Measurements from ENCODE around the gene RFX4.

The RFX4 gene

GRCh38 chr12:106729611-106730010 lies 146.8 kb downstream of the RFX4 start:
- no peak for TF ChIP-seq EZH2 (IDR thresholded peaks at IDR 0.05; ENCODE audit: borderline replicate concordance, low read depth, low read length, severe bottlenecking)
- no peak for TF ChIP-seq CTCF (IDR thresholded peaks at IDR 0.05; ENCODE audit: borderline replicate concordance, extremely low read depth, low read length, poor library complexity, severe bottlenecking)
- no peak overlapping the region for H3K4me3 ChIP-seq (ENCODE audit: low read depth in 1 of 2, low read length in 2 of 2)
- no peak overlapping the region for H3K27ac ChIP-seq (ENCODE audit: low read length)
- H3K4me2 ChIP-seq (ENCODE audit: insufficient read depth, low read length) = no peak overlapping the region
- H3K36me3 ChIP-seq (ENCODE audit: insufficient read depth, low read length) = no peaks in the 10 kb centered on the region
- no peak overlapping the region for H2AFZ ChIP-seq (ENCODE audit: low read depth, low read length)
- DNase-seq (no peak), ATAC-seq (ENCODE audit: insufficient read depth, low read depth) (no peak)
- no peaks in the 10 kb centered on the region for H3K79me2 ChIP-seq (ENCODE audit: insufficient read depth, low read length)
- no peaks in the 10 kb centered on the region for H3K4me1 ChIP-seq (ENCODE audit: insufficient read depth, low read length)
- no peaks in the 10 kb centered on the region for H3K27me3 ChIP-seq (ENCODE audit: insufficient read depth, low read length, poor library complexity)
- H3K9me3 ChIP-seq (ENCODE audit: insufficient read depth, low read length, severe bottlenecking) = no peaks in the 10 kb centered on the region
- H4K20me1 ChIP-seq (ENCODE audit: insufficient read depth, low read length) = no peaks in the 10 kb centered on the region
- H3K9ac ChIP-seq (ENCODE audit: low read depth, low read length) = no peak overlapping the region

- Histone ChIP-seq H3K27ac (ENCODE audit: low read length) (no peak overlapping the region), H3K9me3 (ENCODE audit: insufficient read depth, low read length, severe bottlenecking) (no peaks in the 10 kb centered on the region), H3K4me2 (ENCODE audit: insufficient read depth, low read length) (no peak overlapping the region), H4K20me1 (ENCODE audit: insufficient read depth, low read length) (no peaks in the 10 kb centered on the region), H3K27me3 (ENCODE audit: insufficient read depth, low read length, poor library complexity) (no peaks in the 10 kb centered on the region), H3K9ac (ENCODE audit: low read depth, low read length) (no peak overlapping the region), H3K36me3 (ENCODE audit: insufficient read depth, low read length) (no peaks in the 10 kb centered on the region), H2AFZ (ENCODE audit: low read depth, low read length) (no peak overlapping the region), H3K4me3 (ENCODE audit: low read depth in 1 of 2, low read length in 2 of 2) (no peak overlapping the region), H3K4me1 (ENCODE audit: insufficient read depth, low read length) (no peaks in the 10 kb centered on the region), H3K79me2 (ENCODE audit: insufficient read depth, low read length) (no peaks in the 10 kb centered on the region)
- ATAC-seq (ENCODE audit: insufficient read depth, low read depth) = no peak
- DNase-seq = no peak
- TF ChIP-seq EZH2 (IDR thresholded peaks at IDR 0.05; ENCODE audit: borderline replicate concordance, low read depth, low read length, severe bottlenecking) (no peak), CTCF (IDR thresholded peaks at IDR 0.05; ENCODE audit: borderline replicate concordance, extremely low read depth, low read length, poor library complexity, severe bottlenecking) (no peak)
Observed at GRCh38 chr12:106732890-106733289, 150.1 kb downstream of the RFX4 start.

GRCh38 chr12:106733660-106734059 lies 150.9 kb downstream of the RFX4 start:
- Histone ChIP-seq H3K4me1 (ENCODE audit: insufficient read depth, low read length) (no peaks in the 10 kb centered on the region), H3K9me3 (ENCODE audit: insufficient read depth, low read length, severe bottlenecking) (no peaks in the 10 kb centered on the region), H3K36me3 (ENCODE audit: insufficient read depth, low read length) (no peaks in the 10 kb centered on the region), H3K4me2 (ENCODE audit: insufficient read depth, low read length) (no peak overlapping the region), H2AFZ (ENCODE audit: low read depth, low read length) (no peak overlapping the region), H3K27ac (ENCODE audit: low read length) (no peak overlapping the region), H3K9ac (ENCODE audit: low read depth, low read length) (no peak overlapping the region), H3K27me3 (ENCODE audit: insufficient read depth, low read length, poor library complexity) (no peaks in the 10 kb centered on the region), H3K79me2 (ENCODE audit: insufficient read depth, low read length) (no peaks in the 10 kb centered on the region), H3K4me3 (ENCODE audit: low read depth in 1 of 2, low read length in 2 of 2) (no peak overlapping the region), H4K20me1 (ENCODE audit: insufficient read depth, low read length) (no peaks in the 10 kb centered on the region)
- DNase-seq (no peak), ATAC-seq (ENCODE audit: insufficient read depth, low read depth) (no peak)
- TF ChIP-seq CTCF (IDR thresholded peaks at IDR 0.05; ENCODE audit: borderline replicate concordance, extremely low read depth, low read length, poor library complexity, severe bottlenecking) (no peak), EZH2 (IDR thresholded peaks at IDR 0.05; ENCODE audit: borderline replicate concordance, low read depth, low read length, severe bottlenecking) (no peak)
